H1 (cell line): ENCODE measurements around the gene TMEM170A. TPM values are rescaled to one million over a fixed set of nuclear protein-coding genes. Genes with fewer than 3 reads are reported as not detected.
A peak's percentile ranks its signal among the peaks of the same experiment; 100 is the strongest.

Experiments
- CTCF ChIA-PET: fragments of 300-600 bp; sonication (Branson Sonifier 250); formaldehyde crosslinking; loops from one replicate; lab custom pipeline; 2021; ENCODE audit not compliant: partially characterized antibody; lab: Charles Lee
- POLR2A ChIA-PET: fragments of 300-600 bp; sonication (Branson Sonifier 250); formaldehyde crosslinking; loops from one replicate; lab custom pipeline; 2021; ENCODE audit warnings: inconsistent platforms; ENCODE audit not compliant: partially characterized antibody; lab: Charles Lee
- DNase-seq, 2 experiments: peaks; one replicate each; pipeline versions ENCODE4 v3.0.0 to v3.0.0-alpha.2; 2010 to 2022; ENCODE audit warnings: low spot score in 2 of 2, low read depth in 1 of 2, mixed read lengths in 1 of 2
- FAIRE-seq: peaks from 2 replicates; lab custom pipeline; 2011; peaks lifted over from hg19 to GRCh38; lab: Jason Lieb, UNC
- H2AFZ ChIP-seq: 2 replicates; pipeline ENCODE4 v1.8.1; 2012; ENCODE audit warnings: low read length, inconsistent platforms
- H2AK5ac ChIP-seq: 2 replicates; pipeline ENCODE4 v1.6.1; 2013; ENCODE audit warnings: low read depth, low read length
- H2BK120ac ChIP-seq: replicated peaks from 2 replicates; pipeline ENCODE3; 2013; ENCODE audit warnings: low read depth, low read length, inconsistent platforms
- H2BK12ac ChIP-seq: 2 replicates; pipeline ENCODE4 v1.6.1; 2013; ENCODE audit warnings: low read depth, low read length
- H2BK15ac ChIP-seq: 2 replicates; pipeline ENCODE4 v1.6.1; 2013; ENCODE audit warnings: low read length
- H2BK20ac ChIP-seq: 2 replicates; pipeline ENCODE4 v1.6.1; 2013; ENCODE audit warnings: low read length
- H2BK5ac ChIP-seq: 2 replicates; pipeline ENCODE4 v1.6.1; 2013; ENCODE audit warnings: low read depth, low read length
- H3K14ac ChIP-seq: 2 replicates; pipeline ENCODE4 v1.6.1; 2013; ENCODE audit warnings: inconsistent platforms; ENCODE audit not compliant: insufficient read length
- H3K18ac ChIP-seq: 2 replicates; pipeline ENCODE4 v1.6.1; 2013; ENCODE audit warnings: low read length; ENCODE audit errors: extremely low read depth
- H3K23ac ChIP-seq: 2 replicates; pipeline ENCODE4 v1.6.1; 2013; ENCODE audit warnings: inconsistent platforms; ENCODE audit not compliant: insufficient read length
- H3K23me2 ChIP-seq: 2 replicates; pipeline ENCODE4 v1.6.1; 2013; ENCODE audit warnings: low read depth, low read length
- H3K27ac ChIP-seq: 2 replicates; pipeline ENCODE4 v1.6.1; 2011; ENCODE audit warnings: low read depth, low read length, inconsistent platforms
- H3K27me3 ChIP-seq, 4 experiments: replicated peaks in 1 of 4; 1 replicate in 1 of 4; 2 replicates in 3 of 4; pipeline versions ENCODE4 v1.6.1 to v1.8.1; 2011 to 2013; ENCODE audit warnings: low read length in 3 of 4, mild to moderate bottlenecking in 3 of 4, inconsistent platforms in 2 of 4, mixed read lengths in 2 of 4, moderate library complexity in 1 of 4; ENCODE audit not compliant: control insufficient read depth in 3 of 4, insufficient read depth in 3 of 4; ENCODE audit errors: extremely low read depth in 1 of 4
- H3K36me3 ChIP-seq, 4 experiments: 2 replicates each; pipeline versions ENCODE4 v1.6.1 to v1.8.1; 2011 to 2013; ENCODE audit warnings: mild to moderate bottlenecking in 4 of 4, low read length in 3 of 4, moderate library complexity in 2 of 4, control low read depth in 1 of 4, inconsistent platforms in 1 of 4; ENCODE audit not compliant: insufficient read depth in 4 of 4, control insufficient read depth in 2 of 4
- H3K4ac ChIP-seq: replicated peaks from 2 replicates; pipeline ENCODE3; 2013; ENCODE audit warnings: low read length, low read depth, mixed read lengths, inconsistent platforms; ENCODE audit not compliant: insufficient read length
- H3K4me1 ChIP-seq, 4 experiments: replicated peaks in 1 of 4; 1 replicate in 1 of 4; 2 replicates in 3 of 4; pipeline versions ENCODE4 v1.6.1 to v1.8.1; 2011 to 2013; ENCODE audit warnings: low read length in 3 of 4, inconsistent platforms in 2 of 4, mixed read lengths in 1 of 4; ENCODE audit not compliant: insufficient read depth in 4 of 4, control insufficient read depth in 3 of 4
- H3K4me2 ChIP-seq, 2 experiments: 2 replicates each; pipeline versions ENCODE4 v1.6.1 to v1.8.1; 2011 to 2013; ENCODE audit warnings: low read depth in 2 of 2, low read length in 2 of 2, control low read depth in 1 of 2, inconsistent platforms in 1 of 2, mild to moderate bottlenecking in 1 of 2; ENCODE audit not compliant: insufficient read depth in 1 of 2
- H3K4me3 ChIP-seq, 4 experiments: fragments of 200-600, 300-600 bp in 1 of 4; sonication (generic), shearing (Covaris generic), sonication (Bioruptor Twin) in 1 of 4; 2 replicates each; pipeline versions ENCODE4 v1.5.1 to v1.8.1; 2011 to 2016; ENCODE audit warnings: low read length in 4 of 4, low read depth in 3 of 4, control low read depth in 2 of 4, inconsistent platforms in 2 of 4, mild to moderate bottlenecking in 2 of 4, mixed read lengths in 1 of 4, moderate library complexity in 1 of 4; ENCODE audit not compliant: insufficient read depth in 2 of 4; ENCODE audit errors: extremely low read depth in 1 of 4
- H3K56ac ChIP-seq: replicated peaks from 2 replicates; pipeline ENCODE3; 2013; ENCODE audit warnings: low read depth, mild to moderate bottlenecking, mixed read lengths, low read length, inconsistent platforms; ENCODE audit not compliant: insufficient read length
- H3K79me1 ChIP-seq: 2 replicates; pipeline ENCODE4 v1.6.1; 2013; ENCODE audit warnings: low read depth, low read length, control low read depth
- H3K79me2 ChIP-seq, 2 experiments: 2 replicates each; pipeline versions ENCODE4 v1.6.1 to v1.8.1; 2012 to 2013; ENCODE audit warnings: low read length in 2 of 2, mild to moderate bottlenecking in 2 of 2, inconsistent platforms in 1 of 2; ENCODE audit not compliant: insufficient read depth in 2 of 2, control insufficient read depth in 1 of 2
- H3K9ac ChIP-seq, 4 experiments: replicated peaks in 1 of 4; 1 replicate in 1 of 4; 2 replicates in 3 of 4; pipeline versions ENCODE4 v1.6.1 to v1.8.1; 2011 to 2013; ENCODE audit warnings: low read depth in 3 of 4, low read length in 3 of 4, control low read depth in 2 of 4, mild to moderate bottlenecking in 2 of 4, moderate library complexity in 2 of 4, inconsistent platforms in 1 of 4; ENCODE audit errors: extremely low read depth in 1 of 4
- H3K9me3 ChIP-seq, 2 experiments: 2 replicates each; pipeline versions ENCODE4 v1.6.1 to v1.8.1; 2012 to 2013; ENCODE audit warnings: mild to moderate bottlenecking in 2 of 2, moderate library complexity in 2 of 2, control low read depth in 1 of 2, inconsistent platforms in 1 of 2, low read depth in 1 of 2, low read length in 1 of 2, mixed read lengths in 1 of 2; ENCODE audit not compliant: insufficient read depth in 2 of 2
- H4K20me1 ChIP-seq, 2 experiments: replicated peaks in 1 of 2; 2 replicates each; pipeline versions ENCODE3 to v1.8.1; 2011 to 2013; ENCODE audit warnings: inconsistent platforms in 2 of 2, low read length in 2 of 2, mild to moderate bottlenecking in 1 of 2; ENCODE audit not compliant: insufficient read depth in 2 of 2, control insufficient read depth in 1 of 2
- H4K5ac ChIP-seq: 2 replicates; pipeline ENCODE4 v1.6.1; 2013; ENCODE audit warnings: low read length, low read depth, mixed read lengths, inconsistent platforms; ENCODE audit not compliant: insufficient read length
- H4K8ac ChIP-seq: 2 replicates; pipeline ENCODE4 v1.8.0; 2013; ENCODE audit warnings: mild to moderate bottlenecking, moderate library complexity, low read length, inconsistent platforms; ENCODE audit not compliant: insufficient read depth; ENCODE audit errors: extremely low read depth
- H4K91ac ChIP-seq: replicated peaks from 2 replicates; pipeline ENCODE3; 2013; ENCODE audit warnings: low read length, mixed read lengths, inconsistent platforms; ENCODE audit not compliant: insufficient read length
- BRCA1 ChIP-seq: IDR thresholded peaks from 2 replicates; pipeline ENCODE4 v1.6.1; 2012; ENCODE audit warnings: low read depth, low read length, improper control_type of control experiment
- FOSL1 ChIP-seq: IDR thresholded peaks from 2 replicates; pipeline ENCODE4 v1.6.1; 2011; ENCODE audit warnings: mild to moderate bottlenecking, low read depth, low read length, moderate library complexity; ENCODE audit not compliant: insufficient read depth
- NRF1 ChIP-seq: IDR thresholded peaks from 2 replicates; pipeline ENCODE4 v1.6.1; 2011; ENCODE audit warnings: mild to moderate bottlenecking, low read depth, low read length, improper control_type of control experiment
- POLR2A ChIP-seq, 2 experiments: IDR thresholded peaks; 1 replicate in 1 of 2; 2 replicates in 1 of 2; pipeline ENCODE4 v1.6.1; 2011; ENCODE audit warnings: low read depth in 2 of 2, low read length in 2 of 2, mild to moderate bottlenecking in 2 of 2; ENCODE audit errors: control extremely low read depth in 1 of 2
- RFX5 ChIP-seq: IDR thresholded peaks from 2 replicates; pipeline ENCODE4 v1.6.1; 2011; ENCODE audit warnings: low read depth, low read length, improper control_type of control experiment, borderline replicate concordance
- SIN3A ChIP-seq, 2 experiments: IDR thresholded peaks in 1 of 2; conservative IDR thresholded peaks in 1 of 2; 2 replicates each; pipeline ENCODE4 v1.6.1; 2011 to 2012; ENCODE audit warnings: low read length in 2 of 2, improper control_type of control experiment in 1 of 2, low read depth in 1 of 2, mild to moderate bottlenecking in 1 of 2
- SIRT6 ChIP-seq: IDR thresholded peaks from one replicate; pipeline ENCODE4 v1.7.1; 2012; ENCODE audit warnings: low read length, inconsistent platforms
- WGBS, 2 experiments: shearing (Covaris generic) in 1 of 2; methylation state at CpG; one replicate each; pipeline versions ENCODE4 v1.1.6 to v1.1.7; 2013 to 2015; ENCODE audit warnings: low lambda C conversion rate in 2 of 2, mixed read lengths in 2 of 2, inconsistent platforms in 1 of 2, low coverage in 1 of 2, missing lambda C conversion rate in 1 of 2; ENCODE audit not compliant: insufficient replicate concordance in 2 of 2, insufficient coverage in 1 of 2, insufficient read length in 1 of 2; ENCODE audit errors: extremely low coverage in 1 of 2, missing lambda C conversion rate in 1 of 2; 5-methylcytosine and 5-hydroxymethylcytosine counted together
- long read RNA-seq, 2 experiments: library from RNA in 1 of 2; library from capped mRNA in 1 of 2; stranded (forward); transcript quantifications; one replicate each; pipeline ENCODE4 v2.0.0, GENCODE V29; 2021; ENCODE audit warnings: inconsistent platforms in 1 of 2
- polyA minus RNA-seq, 3 experiments: library from RNA; depleted of rRNA, polyadenylated mRNA; stranded (reverse); fragments of >200 nt; gene quantifications; 1 replicate in 2 of 3; 2 replicates in 1 of 3; pipeline ENCODE4 v1.2.3, GENCODE V29; 2011
- polyA plus RNA-seq, 7 experiments: library from polyadenylated mRNA; depleted of rRNA in 3 of 7; stranded (reverse) in 5 of 7; unstranded in 2 of 7; fragments of >200 nt in 5 of 7; fragments of 200-250 nt in 2 of 7; gene quantifications; 1 replicate in 5 of 7; 2 replicates in 1 of 7; 4 replicates in 1 of 7; pipeline versions ENCODE4 v1.2.1 to v1.2.3, GENCODE V29; 2011 to 2013; ENCODE audit warnings: missing spikeins in 2 of 7, mixed read lengths in 2 of 7
- total RNA-seq: library from RNA; stranded (reverse); fragmentation: NEBNext Ultra II Directional; extraction: Animal tissue kit (Norgen Biotek cat#: 25700); gene quantifications from 2 replicates; pipeline ENCODE4 v1.2.1, GENCODE V29; 2021

Gene TMEM170A, protein sequence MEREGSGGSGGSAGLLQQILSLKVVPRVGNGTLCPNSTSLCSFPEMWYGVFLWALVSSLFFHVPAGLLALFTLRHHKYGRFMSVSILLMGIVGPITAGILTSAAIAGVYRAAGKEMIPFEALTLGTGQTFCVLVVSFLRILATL
- 52.8 and 56.6 TPM in 2 replicates for total RNA-seq
- 21.1 and 22.9 TPM in 2 replicates for polyA plus RNA-seq (2011; rRNA removed)
- polyA plus RNA-seq (2011; cell fraction: cytosol; rRNA removed) = 25.1 TPM
- 12.3 TPM for polyA plus RNA-seq (2011; cell fraction: nucleus; rRNA removed)
- polyA plus RNA-seq (2012, experiment 1 of 2) = 18.4 to 30.7 TPM (median 23.8 TPM) in 4 replicates
- polyA plus RNA-seq (2012, experiment 2 of 2) = 9.8 TPM
- polyA plus RNA-seq (2013, experiment 1 of 2) = 31.1 TPM
- 37.3 TPM for polyA plus RNA-seq (2013, experiment 2 of 2)
- polyA minus RNA-seq (2011; rRNA and poly(A)+ RNA removed) = 45.5 and 49.2 TPM in 2 replicates
- polyA minus RNA-seq (2011; cell fraction: cytosol; rRNA and poly(A)+ RNA removed) = 22.3 TPM
- polyA minus RNA-seq (2011; cell fraction: nucleus; rRNA and poly(A)+ RNA removed) = 27.2 TPM
- long read RNA-seq, experiment 1, full-length matches to known transcripts = 3 of 13 reads
- long read RNA-seq, experiment 1, partial matches to known transcripts = 1 of 13 reads
- long read RNA-seq, experiment 1, other reads (novel, unspliced or antisense) = 9 of 13 reads
- long read RNA-seq, experiment 2, full-length matches to known transcripts = 6 of 11 reads
- long read RNA-seq, experiment 2, partial matches to known transcripts = 1 of 11 reads
- long read RNA-seq, experiment 2, other reads (novel, unspliced or antisense) = 4 of 11 reads

GRCh38 chr16:75464122-75464918, at the start of gene TMEM170A:
TSS of gene TMEM170A (minus strand) at chr16:75464689. CDS start at chr16:75464600, 89 bp downstream.
- WGBS, 2 experiments = 1% methylated on average over 72 of the region's 89 CpGs; no CpG with 5 or more reads in 1 of the 2 experiments
- no peak for FAIRE-seq
- TF ChIP-seq RFX5 (no peak), SIRT6 (no peak), SIN3A (conservative IDR thresholded peaks at IDR 0.05 in 1 of 2, IDR thresholded peaks at IDR 0.05 in 1 of 2; ENCODE audit: low read depth in 1 of 2, low read length in 2 of 2) (peak in 1 of 2 experiments; percentile 78; a peak in 2 of 4 replicates), POLR2A (IDR thresholded peaks at IDR 0.05; ENCODE audit: control extremely low read depth in 1 of 2, low read depth in 2 of 2, low read length in 2 of 2) (peak; percentile 79 to 98), FOSL1 (no peak), NRF1 (peak; percentile 76), BRCA1 (no peak)

More at GRCh38 chr16:75464122-75464918, at the start of gene TMEM170A:
- Histone ChIP-seq H2BK20ac (no peak within 1 kb of the TSS), H2BK120ac (no peak within 1 kb of the TSS), H3K23ac (no peak within 1 kb of the TSS), H3K4me1 (peaks cover 0 to 2% (median 2%) of the 10 kb centered on the region in 4 experiments; a peak in 1 of 7 replicates), H3K9me3 (no peaks in the 10 kb centered on the region), H3K56ac (peak within 1 kb of the TSS; percentile 93), H3K27ac (peak within 1 kb of the TSS; percentile 92), H4K8ac (peak within 1 kb of the TSS; percentile 96), H3K23me2 (0 out of 2 replicates have a peak, but pooled peaks cover 1% of the 10 kb centered on the region), H2BK5ac (peak within 1 kb of the TSS; percentile 98), H2AK5ac (no peak within 1 kb of the TSS), H2AFZ (peak within 1 kb of the TSS; percentile 30; the same call in 1 of the 2 replicates), H3K36me3 (no peaks in the 10 kb centered on the region), H4K91ac (peak within 1 kb of the TSS; percentile 93), H4K20me1 (peaks cover 5 to 16% of the 10 kb centered on the region in 2 experiments), H2BK12ac (no peak within 1 kb of the TSS), H3K27me3 (no peaks in the 10 kb centered on the region), H3K4me2 (peak within 1 kb of the TSS; percentile 75 to 77), H3K79me2 (peaks cover 3 to 44% of the 10 kb centered on the region in 2 experiments), H3K4ac (no peak within 1 kb of the TSS), H4K5ac (peak within 1 kb of the TSS; percentile 98), H2BK15ac (no peak within 1 kb of the TSS), H3K18ac (peak within 1 kb of the TSS; percentile 99), H3K79me1 (peaks cover 4% of the 10 kb centered on the region; the same call in 1 of the 2 replicates), H3K4me3 (peak within 1 kb of the TSS; percentile 55 to 91 (median 88)), H3K9ac (peak within 1 kb of the TSS; percentile 55 to 98 (median 88)), H3K14ac (no peak within 1 kb of the TSS)
- CTCF ChIA-PET = interaction anchor here (0.8 to 9.6 kb wide), 44 partner anchors 8 to 604 kb away, joined by 3 to 181 read pairs (median 4); partner anchors contain the start of genes ADAT1, CFDP1, CHST5 and CHST6
- POLR2A ChIA-PET = interaction anchor here (0.7 to 2.7 kb wide), 9 partner anchors 10 to 185 kb away, joined by 3 to 23 read pairs (median 3); partner anchors contain the start of genes CFDP1 and CHST6
- peak; percentile 94 to 99 for DNase-seq
